Osteoblast (primary cell): ENCODE measurements around the gene EOGT. TPM values are rescaled to one million over a fixed set of nuclear protein-coding genes. Genes with fewer than 3 reads are reported as not detected.

Experiments used
- DNase-seq: peaks from one replicate; pipeline ENCODE4 v3.0.0; 2011; ENCODE audit warnings: low spot score, mixed read lengths; ENCODE audit not compliant: insufficient read length; ENCODE audit errors: missing footprints
- H2AFZ ChIP-seq: 2 replicates; pipeline ENCODE4 v1.6.0; 2011; ENCODE audit warnings: mild to moderate bottlenecking, low read length
- H3K27ac ChIP-seq: 2 replicates; pipeline ENCODE4 v1.5.1; 2011; ENCODE audit warnings: mild to moderate bottlenecking, low read depth, low read length, moderate library complexity
- H3K27me3 ChIP-seq: 2 replicates; pipeline ENCODE4 v1.6.0; 2012; ENCODE audit warnings: mild to moderate bottlenecking, control low read depth, inconsistent platforms, low read length, moderate library complexity; ENCODE audit not compliant: insufficient read depth
- H3K36me3 ChIP-seq: 2 replicates; pipeline ENCODE4 v1.5.1; 2011; ENCODE audit warnings: mild to moderate bottlenecking, low read length, control low read depth, moderate library complexity; ENCODE audit not compliant: insufficient read depth
- H3K4me1 ChIP-seq: 2 replicates; pipeline ENCODE4 v1.5.1; 2011; ENCODE audit warnings: mild to moderate bottlenecking, low read length, control low read depth, moderate library complexity; ENCODE audit not compliant: insufficient read depth
- H3K4me2 ChIP-seq: 2 replicates; pipeline ENCODE4 v1.6.0; 2011; ENCODE audit warnings: mild to moderate bottlenecking, low read length; ENCODE audit not compliant: insufficient read depth
- H3K4me3 ChIP-seq: fragments of 200-600 bp; sonication (generic); 3 replicates; pipeline ENCODE4 v1.5.1; 2012; ENCODE audit warnings: mild to moderate bottlenecking, low read length, inconsistent platforms; ENCODE audit not compliant: insufficient read depth
- H3K79me2 ChIP-seq: 2 replicates; pipeline ENCODE4 v1.6.0; 2012; ENCODE audit warnings: mild to moderate bottlenecking, low read length, control low read depth, inconsistent platforms; ENCODE audit not compliant: insufficient read depth
- H3K9me3 ChIP-seq: 2 replicates; pipeline ENCODE4 v1.5.1; 2011; ENCODE audit warnings: low read depth, low read length, control low read depth
- H4K20me1 ChIP-seq: 2 replicates; pipeline ENCODE4 v1.6.0; 2012; ENCODE audit warnings: mild to moderate bottlenecking, low read length, control low read depth; ENCODE audit not compliant: insufficient read depth
- CTCF ChIP-seq: IDR thresholded peaks from 2 replicates; pipeline ENCODE4 v1.5.1; 2011; ENCODE audit warnings: mild to moderate bottlenecking, low read depth, low read length, moderate library complexity; ENCODE audit errors: extremely low read depth
- total RNA-seq: library from RNA; depleted of rRNA; stranded (reverse); fragments of >200 nt; gene quantifications from 2 replicates; pipeline ENCODE4 v1.2.3, GENCODE V29; 2012

Gene EOGT
- total RNA-seq, 1 donor, result 65.9 TPM

GRCh38 chr3:69016102-69016501 lies 2.6 kb upstream of the EOGT start:
- Histone ChIP-seq H2AFZ (no peak overlapping the region), H3K4me3 (no peak overlapping the region), H3K27ac (no peak overlapping the region), H3K4me1 (peaks cover 26% of the 10 kb centered on the region), H3K27me3 (no peaks in the 10 kb centered on the region), H4K20me1 (no peaks in the 10 kb centered on the region), H3K9me3 (no peaks in the 10 kb centered on the region), H3K79me2 (peaks cover 11% of the 10 kb centered on the region), H3K36me3 (peaks cover 28% of the 10 kb centered on the region), H3K4me2 (no peak overlapping the region)
- no peak for DNase-seq
- no peak for TF ChIP-seq CTCF

- H3K9me3 ChIP-seq, result no peaks in the 10 kb centered on the region
- H2AFZ ChIP-seq, result peak overlapping the region; percentile 26
- no peak for DNase-seq
- H4K20me1 ChIP-seq, result no peaks in the 10 kb centered on the region
- H3K27me3 ChIP-seq, result no peaks in the 10 kb centered on the region
- H3K4me3 ChIP-seq, result peak overlapping the region; percentile 78
- no peak for TF ChIP-seq CTCF
- peak overlapping the region; percentile 90 for H3K27ac ChIP-seq
- H3K4me2 ChIP-seq, result peak overlapping the region; percentile 78
- H3K79me2 ChIP-seq, result peaks cover 11% of the 10 kb centered on the region
- peaks cover 42% of the 10 kb centered on the region for H3K4me1 ChIP-seq
- H3K36me3 ChIP-seq, result peaks cover 27% of the 10 kb centered on the region
Measured at GRCh38 chr3:69014022-69014580, 617 bp upstream of the EOGT start.

GRCh38 chr3:69012800-69013252 lies 658 bp downstream of the EOGT start:
- H3K27ac ChIP-seq, result peak overlapping the region; percentile 90
- H3K4me2 ChIP-seq, result peak overlapping the region; percentile 78
- no peaks in the 10 kb centered on the region for H4K20me1 ChIP-seq
- H3K4me1 ChIP-seq, result peaks cover 51% of the 10 kb centered on the region
- peaks cover 31% of the 10 kb centered on the region for H3K36me3 ChIP-seq
- H3K27me3 ChIP-seq, result no peaks in the 10 kb centered on the region
- peak overlapping the region; percentile 78 for H3K4me3 ChIP-seq
- H2AFZ ChIP-seq, result peak overlapping the region; percentile 43
- TF ChIP-seq CTCF, result no peak
- no peaks in the 10 kb centered on the region for H3K9me3 ChIP-seq
- peak; percentile 93 for DNase-seq
- H3K79me2 ChIP-seq, result peaks cover 12% of the 10 kb centered on the region

GRCh38 chr3:69012100-69012799 lies 1.2 kb downstream of the EOGT start:
- Histone ChIP-seq H3K9me3 (no peaks in the 10 kb centered on the region), H2AFZ (peak overlapping the region; percentile 43), H3K27me3 (no peaks in the 10 kb centered on the region), H3K4me2 (peak overlapping the region; percentile 78), H3K4me3 (peak overlapping the region; percentile 78), H3K4me1 (peaks cover 51% of the 10 kb centered on the region), H3K79me2 (peaks cover 12% of the 10 kb centered on the region), H3K36me3 (peaks cover 29% of the 10 kb centered on the region), H4K20me1 (no peaks in the 10 kb centered on the region), H3K27ac (peak overlapping the region; percentile 90)
- peak; percentile 73 for DNase-seq
- no peak for TF ChIP-seq CTCF
